Measurements from ENCODE around the gene CD247. TPM values are rescaled to one million over a fixed set of nuclear protein-coding genes. Genes with fewer than 3 reads are reported as not detected.

Gene CD247
- total RNA-seq, 2 donors from 2014 or later, result 0.79 to 1.1 TPM

GRCh38 chr1:167454304-167454893 is 63.9 kb downstream of the CD247 start:
- no peaks in the 10 kb centered on the region for H3K9me3 ChIP-seq
- TF ChIP-seq, protein P1, sequence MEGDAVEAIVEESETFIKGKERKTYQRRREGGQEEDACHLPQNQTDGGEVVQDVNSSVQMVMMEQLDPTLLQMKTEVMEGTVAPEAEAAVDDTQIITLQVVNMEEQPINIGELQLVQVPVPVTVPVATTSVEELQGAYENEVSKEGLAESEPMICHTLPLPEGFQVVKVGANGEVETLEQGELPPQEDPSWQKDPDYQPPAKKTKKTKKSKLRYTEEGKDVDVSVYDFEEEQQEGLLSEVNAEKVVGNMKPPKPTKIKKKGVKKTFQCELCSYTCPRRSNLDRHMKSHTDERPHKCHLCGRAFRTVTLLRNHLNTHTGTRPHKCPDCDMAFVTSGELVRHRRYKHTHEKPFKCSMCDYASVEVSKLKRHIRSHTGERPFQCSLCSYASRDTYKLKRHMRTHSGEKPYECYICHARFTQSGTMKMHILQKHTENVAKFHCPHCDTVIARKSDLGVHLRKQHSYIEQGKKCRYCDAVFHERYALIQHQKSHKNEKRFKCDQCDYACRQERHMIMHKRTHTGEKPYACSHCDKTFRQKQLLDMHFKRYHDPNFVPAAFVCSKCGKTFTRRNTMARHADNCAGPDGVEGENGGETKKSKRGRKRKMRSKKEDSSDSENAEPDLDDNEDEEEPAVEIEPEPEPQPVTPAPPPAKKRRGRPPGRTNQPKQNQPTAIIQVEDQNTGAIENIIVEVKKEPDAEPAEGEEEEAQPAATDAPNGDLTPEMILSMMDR (IDR thresholded peaks at IDR 0.05), result no peak
- no peaks in the 10 kb centered on the region for H3K36me3 ChIP-seq
- H3K4me1 ChIP-seq, result no peaks in the 10 kb centered on the region
- no peak for DNase-seq (ENCODE audit: low spot score)
- H3K27me3 ChIP-seq, result no peaks in the 10 kb centered on the region
- H3K4me3 ChIP-seq, result peak overlapping the region; percentile 57 to 62
- H3K27ac ChIP-seq, result peak overlapping the region; percentile 85 to 94

DNA sequence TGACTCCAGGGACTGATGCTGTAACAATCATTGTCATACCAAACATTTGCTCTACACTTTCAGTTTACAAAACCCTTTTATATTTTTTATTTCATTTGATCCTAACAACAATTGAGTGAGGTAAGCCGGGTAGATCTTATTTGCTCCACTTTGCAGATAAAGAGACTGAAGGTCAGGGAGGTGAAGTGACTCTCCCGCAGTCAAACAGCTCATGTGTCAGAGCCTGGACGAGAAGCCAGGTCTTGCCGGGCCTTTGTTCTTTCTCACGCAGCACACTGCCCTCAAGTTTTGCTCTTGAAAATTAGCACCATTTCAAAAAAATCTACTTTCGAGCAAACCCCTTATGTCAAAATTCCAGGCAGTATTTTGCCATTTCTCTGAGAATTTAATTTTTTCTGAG is 65.2 kb downstream of the CD247 start:
- H3K27me3 ChIP-seq, result no peaks in the 10 kb centered on the region
- no peaks in the 10 kb centered on the region for H3K4me1 ChIP-seq
- TF ChIP-seq, protein P1 (IDR thresholded peaks at IDR 0.05), result no peak
- no peak overlapping the region for H3K27ac ChIP-seq
- H3K4me3 ChIP-seq, result no peak overlapping the region
- no peak for DNase-seq (ENCODE audit: low spot score)
- H3K9me3 ChIP-seq, result no peaks in the 10 kb centered on the region
- H3K36me3 ChIP-seq, result no peaks in the 10 kb centered on the region

GRCh38 chr1:167452483-167452882 is 65.8 kb downstream of the CD247 start:
- Histone ChIP-seq H3K27ac (no peak overlapping the region), H3K9me3 (no peaks in the 10 kb centered on the region), H3K4me1 (no peaks in the 10 kb centered on the region), H3K4me3 (no peak overlapping the region), H3K36me3 (no peaks in the 10 kb centered on the region), H3K27me3 (no peaks in the 10 kb centered on the region)
- no peak for DNase-seq (ENCODE audit: low spot score)
- TF ChIP-seq, protein P1 (IDR thresholded peaks at IDR 0.05), result no peak

DNA sequence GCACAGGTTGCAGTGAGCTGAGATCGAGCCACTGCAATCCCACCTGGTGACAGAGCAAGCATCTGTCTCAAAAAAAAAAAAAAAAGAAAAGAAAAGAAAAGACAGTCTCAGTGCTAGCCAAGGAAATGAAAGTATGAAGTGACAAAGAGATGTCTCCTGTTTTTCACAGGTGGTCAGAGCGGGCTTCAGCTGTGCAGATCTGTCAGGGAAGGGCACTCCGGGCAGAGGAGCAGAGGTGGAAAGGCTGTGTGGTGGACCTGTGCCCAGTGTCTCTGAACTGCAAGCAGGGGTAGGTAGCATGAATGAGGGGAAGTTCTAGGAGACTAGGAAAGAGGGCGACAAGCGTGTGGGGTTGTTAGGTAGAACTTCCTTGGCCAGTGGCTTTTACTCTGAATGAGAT is 67.5 kb downstream of the CD247 start:
- H3K36me3 ChIP-seq, result no peaks in the 10 kb centered on the region
- no peak overlapping the region for H3K27ac ChIP-seq
- no peaks in the 10 kb centered on the region for H3K9me3 ChIP-seq
- DNase-seq (ENCODE audit: low spot score), result no peak
- no peaks in the 10 kb centered on the region for H3K27me3 ChIP-seq
- TF ChIP-seq, protein P1 (IDR thresholded peaks at IDR 0.05), result no peak
- H3K4me3 ChIP-seq, result no peak overlapping the region
- no peaks in the 10 kb centered on the region for H3K4me1 ChIP-seq

DNA sequence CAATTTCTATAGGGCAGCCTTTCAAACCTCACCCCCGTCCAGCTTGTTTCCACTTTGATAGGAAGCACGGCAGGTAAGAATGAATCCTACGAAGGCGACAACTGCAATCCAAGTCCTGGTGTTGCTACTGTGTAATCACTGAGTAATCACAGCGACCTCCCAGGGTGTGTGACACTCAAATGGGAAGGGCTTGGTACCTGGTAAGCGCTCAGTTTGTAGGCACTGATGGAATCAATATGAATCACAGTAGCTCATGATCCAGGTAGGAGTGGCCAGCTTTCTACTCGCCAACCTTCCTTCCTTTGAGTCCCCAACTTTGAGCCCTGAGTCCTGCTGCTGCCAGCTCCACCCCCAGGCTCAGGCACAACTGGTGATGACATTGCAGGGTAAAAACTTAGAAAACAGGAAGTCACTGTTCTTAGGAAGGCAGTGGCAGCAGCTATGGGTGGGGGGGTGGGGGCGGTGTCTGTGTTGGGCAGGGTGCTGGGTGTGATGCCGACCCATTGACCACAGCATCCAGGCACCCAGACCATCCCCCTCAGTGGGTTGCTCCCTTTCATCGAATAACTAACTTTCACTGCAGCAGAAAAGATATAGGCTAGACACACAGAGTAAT is 70.7 kb downstream of the CD247 start:
- no peak for DNase-seq (ENCODE audit: low spot score)
- Histone ChIP-seq H3K4me3 (no peak overlapping the region), H3K9me3 (no peaks in the 10 kb centered on the region), H3K36me3 (no peaks in the 10 kb centered on the region), H3K4me1 (no peaks in the 10 kb centered on the region), H3K27me3 (no peaks in the 10 kb centered on the region), H3K27ac (no peak overlapping the region)
- TF ChIP-seq, protein P1 (IDR thresholded peaks at IDR 0.05), result no peak

DNA sequence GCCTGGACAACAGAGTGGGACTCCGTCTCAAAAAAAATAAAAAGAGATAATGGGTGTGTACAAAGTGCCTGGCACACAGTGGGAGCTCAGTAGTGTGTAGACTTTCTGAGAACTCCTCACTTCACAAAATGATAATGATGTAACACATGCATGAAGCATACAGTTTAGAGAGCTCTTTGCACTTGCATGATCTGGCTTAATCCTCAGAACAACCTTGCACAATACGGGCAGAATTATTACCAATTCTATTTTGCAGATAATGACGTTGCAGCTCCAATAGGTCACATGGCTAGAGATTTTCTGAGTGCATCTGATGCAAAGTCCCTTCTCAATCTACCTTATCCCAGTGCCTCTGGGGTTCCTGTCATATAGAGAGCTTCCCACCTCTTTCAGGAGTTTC is 71.4 kb downstream of the CD247 start:
- no peaks in the 10 kb centered on the region for H3K4me1 ChIP-seq
- no peaks in the 10 kb centered on the region for H3K9me3 ChIP-seq
- no peak for DNase-seq (ENCODE audit: low spot score)
- H3K36me3 ChIP-seq, result no peaks in the 10 kb centered on the region
- no peaks in the 10 kb centered on the region for H3K27me3 ChIP-seq
- TF ChIP-seq, protein P1 (IDR thresholded peaks at IDR 0.05), result no peak
- no peak overlapping the region for H3K4me3 ChIP-seq
- no peak overlapping the region for H3K27ac ChIP-seq

Measured in right atrium auricular region (tissue), 2 donors.